CD14-positive monocyte (primary cell): ENCODE measurements around the gene SPRYD7. TPM values are rescaled to one million over a fixed set of nuclear protein-coding genes. Genes with fewer than 3 reads are reported as not detected.

Experiments used
- DNase-seq, 3 donors: peaks; one replicate each; pipeline ENCODE4 v3.0.0-alpha.2; 2011 to 2022
- H2AFZ ChIP-seq: 2 replicates; pipeline ENCODE4 v1.6.0; 2012; ENCODE audit warnings: mild to moderate bottlenecking, low read depth, low read length, inconsistent platforms; ENCODE audit not compliant: insufficient read depth, poor library complexity, severe bottlenecking
- H3K27ac ChIP-seq, 2 donors: 1 replicate in 1 of 2; 2 replicates in 1 of 2; pipeline ENCODE4 v1.5.1; 2012 to 2013; ENCODE audit warnings: low read length in 2 of 2, control low read depth in 1 of 2, inconsistent platforms in 1 of 2, low read depth in 1 of 2, mild to moderate bottlenecking in 1 of 2
- H3K27me3 ChIP-seq, 2 donors: one replicate each; pipeline versions ENCODE4 v1.6.0 to v1.6.1; 2011 to 2013; ENCODE audit warnings: low read length in 2 of 2; ENCODE audit not compliant: control insufficient read depth in 2 of 2, insufficient read depth in 2 of 2
- H3K36me3 ChIP-seq, 2 donors: replicated peaks in 1 of 2; 1 replicate in 1 of 2; 2 replicates in 1 of 2; pipeline versions ENCODE4 v1.5.1 to v1.6.1; 2012 to 2013; ENCODE audit warnings: low read length in 2 of 2, control low read depth in 1 of 2, inconsistent platforms in 1 of 2, mild to moderate bottlenecking in 1 of 2; ENCODE audit not compliant: insufficient read depth in 2 of 2, control insufficient read depth in 1 of 2
- H3K4me1 ChIP-seq, 2 donors: 1 replicate in 1 of 2; 2 replicates in 1 of 2; pipeline versions ENCODE4 v1.5.1 to v1.6.1; 2012 to 2013; ENCODE audit warnings: low read length in 2 of 2, control low read depth in 1 of 2, inconsistent platforms in 1 of 2, mild to moderate bottlenecking in 1 of 2, moderate library complexity in 1 of 2; ENCODE audit not compliant: insufficient read depth in 2 of 2, control insufficient read depth in 1 of 2
- H3K4me2 ChIP-seq: replicated peaks from 2 replicates; pipeline ENCODE3; 2012; ENCODE audit warnings: low read length, moderate library complexity, mild to moderate bottlenecking; ENCODE audit not compliant: poor library complexity, severe bottlenecking; ENCODE audit errors: extremely low read depth
- H3K4me3 ChIP-seq, 3 experiments: fragments of 200-600 bp in 1 of 3; sonication (generic) in 1 of 3; replicated peaks in 1 of 3; 1 replicate in 2 of 3; 2 replicates in 1 of 3; pipeline ENCODE4 v1.5.1; 2011 to 2013; ENCODE audit warnings: low read length in 3 of 3, mild to moderate bottlenecking in 3 of 3, control low read depth in 2 of 3, low read depth in 2 of 3, inconsistent platforms in 1 of 3, moderate library complexity in 1 of 3
- H3K79me2 ChIP-seq: 2 replicates; pipeline ENCODE4 v1.6.0; 2012; ENCODE audit warnings: mild to moderate bottlenecking, control low read depth, inconsistent platforms, low read length, moderate library complexity; ENCODE audit not compliant: insufficient read depth
- H3K9ac ChIP-seq: 2 replicates; pipeline ENCODE4 v1.6.0; 2017; ENCODE audit warnings: low read length, mild to moderate bottlenecking; ENCODE audit not compliant: insufficient read depth, poor library complexity, severe bottlenecking
- H3K9me3 ChIP-seq, 2 donors: replicated peaks in 1 of 2; 1 replicate in 1 of 2; 2 replicates in 1 of 2; pipeline versions ENCODE4 v1.5.1 to v1.6.1; 2012 to 2013; ENCODE audit warnings: low read length in 2 of 2, control low read depth in 1 of 2; ENCODE audit not compliant: control insufficient read depth in 1 of 2, insufficient read depth in 1 of 2
- H4K20me1 ChIP-seq: 2 replicates; pipeline ENCODE4 v1.6.0; 2012; ENCODE audit warnings: mild to moderate bottlenecking, low read length, control low read depth, moderate library complexity; ENCODE audit not compliant: insufficient read depth
- H3K27ac Mint-ChIP-seq, 7 donors: one replicate each; pipeline ENCODE4 v1.8.0; 2020; ENCODE audit warnings: mild to moderate bottlenecking in 7 of 7, mixed read lengths in 7 of 7, moderate library complexity in 6 of 7, inconsistent platforms in 2 of 7
- H3K27me3 Mint-ChIP-seq, 3 donors: one replicate each; pipeline ENCODE4 v1.8.0; 2021 to 2022; ENCODE audit warnings: low read depth in 3 of 3, mild to moderate bottlenecking in 3 of 3, mixed read lengths in 3 of 3, moderate library complexity in 3 of 3, inconsistent platforms in 1 of 3
- H3K36me3 Mint-ChIP-seq, 2 donors: one replicate each; pipeline ENCODE4 v1.8.0; 2020; ENCODE audit warnings: mixed read lengths in 2 of 2, inconsistent platforms in 1 of 2, mild to moderate bottlenecking in 1 of 2
- H3K4me1 Mint-ChIP-seq: one replicate; pipeline ENCODE4 v1.8.0; 2020; ENCODE audit warnings: mild to moderate bottlenecking, mixed read lengths
- H3K4me3 Mint-ChIP-seq, 2 donors: one replicate each; pipeline ENCODE4 v1.8.0; 2020; ENCODE audit warnings: mild to moderate bottlenecking in 2 of 2, mixed read lengths in 2 of 2, moderate library complexity in 1 of 2
- H3K9me3 Mint-ChIP-seq, 7 donors: one replicate each; pipeline ENCODE4 v1.8.0; 2020 to 2022; ENCODE audit warnings: mixed read lengths in 7 of 7, mild to moderate bottlenecking in 6 of 7, moderate library complexity in 6 of 7, inconsistent platforms in 2 of 7
- WGBS: methylation state at CpG from one replicate; pipeline ENCODE4 v1.1.5; 2013; ENCODE audit warnings: missing lambda C conversion rate; ENCODE audit not compliant: insufficient coverage; 5-methylcytosine and 5-hydroxymethylcytosine counted together
- intact Hi-C, 2 donors: fragments of 100-400 bp; cut with micrococcal nuclease; formaldehyde crosslinking; loops; one replicate each; pipeline versions ENCODE4 v1.15.0 to v1.15.1; 2023
- polyA plus RNA-seq, 3 donors: library from polyadenylated mRNA; depleted of rRNA in 1 of 3; unstranded in 2 of 3; stranded (reverse) in 1 of 3; fragments of 300-500 nt in 2 of 3; fragments of >200 nt in 1 of 3; fragmentation: Illumina TruSeq in 2 of 3; gene quantifications; 1 replicate in 2 of 3; 2 replicates in 1 of 3; pipeline ENCODE4 v1.2.3, GENCODE V29; 2012 to 2021
- TF ChIP-seq, protein P1 (sequence below): fragments of 200-600 bp; IDR thresholded peaks from one replicate; pipeline ENCODE4 v1.8.0; 2022; ENCODE audit warnings: antibody characterized with exemption, mild to moderate bottlenecking

Gene SPRYD7
- polyA plus RNA-seq, 3 donors: 1.1 to 2.3 (median 1.2) TPM

DNA sequence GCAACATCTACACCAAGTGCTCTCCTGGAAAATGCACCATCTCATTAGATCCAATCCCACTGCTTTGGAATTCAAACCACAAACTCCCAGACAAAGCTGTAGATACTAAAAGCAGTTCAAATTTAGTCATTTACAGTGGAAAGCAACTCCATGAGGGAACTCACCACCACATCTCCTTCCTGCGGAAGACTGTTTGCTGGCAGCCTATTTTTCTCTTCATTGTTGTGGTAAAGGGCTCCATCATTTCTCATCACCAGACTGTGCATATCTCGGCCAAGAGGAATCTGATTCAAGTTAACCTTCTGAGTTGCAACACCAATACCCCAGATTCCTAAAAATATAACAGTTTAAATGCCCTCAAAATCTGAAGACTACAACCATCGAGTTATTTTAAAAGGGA lies 8.4 kb downstream of the SPRYD7 start:
- no peaks in the 10 kb centered on the region for H3K9me3 ChIP-seq
- H3K4me2 ChIP-seq: no peak overlapping the region
- peaks cover 14 to 51% of the 10 kb centered on the region in 2 donors for H3K36me3 ChIP-seq
- H2AFZ ChIP-seq: no peak overlapping the region
- H3K36me3 Mint-ChIP-seq: peaks cover 26 to 44% of the 10 kb centered on the region in 2 donors
- H3K4me1 Mint-ChIP-seq: peaks cover 6% of the 10 kb centered on the region
- TF ChIP-seq, protein P1, sequence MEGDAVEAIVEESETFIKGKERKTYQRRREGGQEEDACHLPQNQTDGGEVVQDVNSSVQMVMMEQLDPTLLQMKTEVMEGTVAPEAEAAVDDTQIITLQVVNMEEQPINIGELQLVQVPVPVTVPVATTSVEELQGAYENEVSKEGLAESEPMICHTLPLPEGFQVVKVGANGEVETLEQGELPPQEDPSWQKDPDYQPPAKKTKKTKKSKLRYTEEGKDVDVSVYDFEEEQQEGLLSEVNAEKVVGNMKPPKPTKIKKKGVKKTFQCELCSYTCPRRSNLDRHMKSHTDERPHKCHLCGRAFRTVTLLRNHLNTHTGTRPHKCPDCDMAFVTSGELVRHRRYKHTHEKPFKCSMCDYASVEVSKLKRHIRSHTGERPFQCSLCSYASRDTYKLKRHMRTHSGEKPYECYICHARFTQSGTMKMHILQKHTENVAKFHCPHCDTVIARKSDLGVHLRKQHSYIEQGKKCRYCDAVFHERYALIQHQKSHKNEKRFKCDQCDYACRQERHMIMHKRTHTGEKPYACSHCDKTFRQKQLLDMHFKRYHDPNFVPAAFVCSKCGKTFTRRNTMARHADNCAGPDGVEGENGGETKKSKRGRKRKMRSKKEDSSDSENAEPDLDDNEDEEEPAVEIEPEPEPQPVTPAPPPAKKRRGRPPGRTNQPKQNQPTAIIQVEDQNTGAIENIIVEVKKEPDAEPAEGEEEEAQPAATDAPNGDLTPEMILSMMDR: no peak
- intact Hi-C loops: no loop called here
- WGBS: no CpG with 5 or more reads among the region's 3 CpGs
- H3K4me3 ChIP-seq: no peak overlapping the region
- no peaks in the 10 kb centered on the region for H3K27me3 ChIP-seq
- H3K9me3 Mint-ChIP-seq: no peaks in the 10 kb centered on the region
- DNase-seq: no peak
- no peaks in the 10 kb centered on the region for H4K20me1 ChIP-seq
- H3K27ac Mint-ChIP-seq: no peak overlapping the region
- no peak overlapping the region for H3K27ac ChIP-seq
- H3K4me1 ChIP-seq: peaks cover 0 to 3% of the 10 kb centered on the region in 2 donors
- H3K9ac ChIP-seq: no peak overlapping the region
- H3K27me3 Mint-ChIP-seq: no peaks in the 10 kb centered on the region
- no peaks in the 10 kb centered on the region for H3K79me2 ChIP-seq
- no peak overlapping the region for H3K4me3 Mint-ChIP-seq

DNA sequence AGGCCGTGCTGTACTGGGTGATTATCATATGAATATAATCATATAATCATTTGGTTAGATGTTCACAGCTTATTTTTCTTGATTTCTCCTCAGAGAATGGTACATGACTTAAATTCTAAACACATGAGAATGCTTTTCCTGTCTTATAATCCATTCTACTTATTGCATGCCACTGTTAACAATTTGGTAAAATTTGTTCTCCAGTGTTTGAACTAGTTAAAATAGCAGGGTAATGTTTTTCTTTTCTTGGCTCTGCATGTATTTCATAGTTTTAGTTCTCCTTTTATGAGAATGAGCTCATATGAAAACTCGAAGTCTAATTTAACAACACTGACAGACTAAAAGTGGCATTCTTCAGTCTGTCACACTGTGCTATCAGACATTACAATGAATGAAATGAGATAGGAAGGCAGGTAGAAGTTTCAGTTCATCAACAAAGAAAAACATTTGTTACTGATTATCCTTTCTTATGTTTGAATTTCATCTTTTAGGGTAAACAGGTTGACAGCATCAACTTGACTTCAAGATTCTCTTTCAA lies 10.2 kb downstream of the SPRYD7 start:
- no peak overlapping the region for H3K4me2 ChIP-seq
- intact Hi-C loops: no loop called here

More for the DNA sequence above, 10.2 kb downstream of the SPRYD7 start:
- TF ChIP-seq, protein P1: no peak
- H3K36me3 ChIP-seq: peaks cover 17 to 65% of the 10 kb centered on the region in 2 donors
- H3K9me3 ChIP-seq: peaks cover 3 to 4% of the 10 kb centered on the region in 2 donors
- H3K4me1 ChIP-seq: peaks cover 0 to 3% of the 10 kb centered on the region in 2 donors
- DNase-seq: no peak
- peaks cover 6% of the 10 kb centered on the region for H3K4me1 Mint-ChIP-seq
- no peaks in the 10 kb centered on the region for H3K27me3 Mint-ChIP-seq
- H3K79me2 ChIP-seq: no peaks in the 10 kb centered on the region
- no peak overlapping the region for H3K9ac ChIP-seq
- peaks cover under 1 to 7% (median 3%) of the 10 kb centered on the region in 7 donors for H3K9me3 Mint-ChIP-seq
- no peak overlapping the region for H3K4me3 ChIP-seq
- H3K4me3 Mint-ChIP-seq: no peak overlapping the region
- no peak overlapping the region for H3K27ac Mint-ChIP-seq
- no CpG with 5 or more reads among the region's 2 CpGs for WGBS
- H3K27me3 ChIP-seq: no peaks in the 10 kb centered on the region
- H3K36me3 Mint-ChIP-seq: peaks cover 36 to 55% of the 10 kb centered on the region in 2 donors
- no peaks in the 10 kb centered on the region for H4K20me1 ChIP-seq
- no peak overlapping the region for H2AFZ ChIP-seq
- H3K27ac ChIP-seq: no peak overlapping the region
